Measurements from ENCODE around the gene CLDN18.

The CLDN18 gene

GRCh38 chr3:138031536-138031935 lies 21.6 kb downstream of the CLDN18 start:
- Histone ChIP-seq H4K20me1 (ENCODE audit: insufficient read depth, low read length) (no peaks in the 10 kb centered on the region), H3K9ac (ENCODE audit: low read length) (no peak overlapping the region), H3K36me3 (replicated peaks; ENCODE audit: low read depth, low read length) (no peaks in the 10 kb centered on the region), H3K4me1 (ENCODE audit: low read length) (peaks cover 12% of the 10 kb centered on the region), H3K4me2 (ENCODE audit: low read length) (no peak overlapping the region), H3K27me3 (ENCODE audit: low read depth, low read length) (peaks cover 24% of the 10 kb centered on the region), H3K79me2 (ENCODE audit: low read length) (no peaks in the 10 kb centered on the region), H3K9me3 (ENCODE audit: insufficient read depth, low read length) (no peaks in the 10 kb centered on the region), H2AFZ (ENCODE audit: low read depth, low read length) (no peak overlapping the region), H3K4me3 (ENCODE audit: low read length) (no peak overlapping the region), H3K27ac (ENCODE audit: low read length) (no peak overlapping the region)
- no peak for TF ChIP-seq EZH2phosphoT487 (IDR thresholded peaks at IDR 0.05; ENCODE audit: low read depth)
- TF ChIP-seq, protein P1, sequence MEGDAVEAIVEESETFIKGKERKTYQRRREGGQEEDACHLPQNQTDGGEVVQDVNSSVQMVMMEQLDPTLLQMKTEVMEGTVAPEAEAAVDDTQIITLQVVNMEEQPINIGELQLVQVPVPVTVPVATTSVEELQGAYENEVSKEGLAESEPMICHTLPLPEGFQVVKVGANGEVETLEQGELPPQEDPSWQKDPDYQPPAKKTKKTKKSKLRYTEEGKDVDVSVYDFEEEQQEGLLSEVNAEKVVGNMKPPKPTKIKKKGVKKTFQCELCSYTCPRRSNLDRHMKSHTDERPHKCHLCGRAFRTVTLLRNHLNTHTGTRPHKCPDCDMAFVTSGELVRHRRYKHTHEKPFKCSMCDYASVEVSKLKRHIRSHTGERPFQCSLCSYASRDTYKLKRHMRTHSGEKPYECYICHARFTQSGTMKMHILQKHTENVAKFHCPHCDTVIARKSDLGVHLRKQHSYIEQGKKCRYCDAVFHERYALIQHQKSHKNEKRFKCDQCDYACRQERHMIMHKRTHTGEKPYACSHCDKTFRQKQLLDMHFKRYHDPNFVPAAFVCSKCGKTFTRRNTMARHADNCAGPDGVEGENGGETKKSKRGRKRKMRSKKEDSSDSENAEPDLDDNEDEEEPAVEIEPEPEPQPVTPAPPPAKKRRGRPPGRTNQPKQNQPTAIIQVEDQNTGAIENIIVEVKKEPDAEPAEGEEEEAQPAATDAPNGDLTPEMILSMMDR (IDR thresholded peaks at IDR 0.05; ENCODE audit: low read depth, low read length): no peak

GRCh38 chr3:138032567-138032966 lies 22.6 kb downstream of the CLDN18 start:
- Histone ChIP-seq H2AFZ (ENCODE audit: low read depth, low read length) (no peak overlapping the region), H3K4me1 (ENCODE audit: low read length) (peaks cover 19% of the 10 kb centered on the region), H4K20me1 (ENCODE audit: insufficient read depth, low read length) (no peaks in the 10 kb centered on the region), H3K27ac (ENCODE audit: low read length) (no peak overlapping the region), H3K79me2 (ENCODE audit: low read length) (no peaks in the 10 kb centered on the region), H3K9ac (ENCODE audit: low read length) (no peak overlapping the region), H3K27me3 (ENCODE audit: low read depth, low read length) (peaks cover 16% of the 10 kb centered on the region), H3K4me3 (ENCODE audit: low read length) (no peak overlapping the region), H3K36me3 (replicated peaks; ENCODE audit: low read depth, low read length) (no peaks in the 10 kb centered on the region), H3K9me3 (ENCODE audit: insufficient read depth, low read length) (no peaks in the 10 kb centered on the region), H3K4me2 (ENCODE audit: low read length) (no peak overlapping the region)
- TF ChIP-seq EZH2phosphoT487 (IDR thresholded peaks at IDR 0.05; ENCODE audit: low read depth): no peak
- TF ChIP-seq, protein P1 (IDR thresholded peaks at IDR 0.05; ENCODE audit: low read depth, low read length): no peak

GRCh38 chr3:138033202-138033691 lies 23.3 kb downstream of the CLDN18 start:
- Histone ChIP-seq H3K4me1 (ENCODE audit: low read length) (peaks cover 19% of the 10 kb centered on the region), H2AFZ (ENCODE audit: low read depth, low read length) (no peak overlapping the region), H4K20me1 (ENCODE audit: insufficient read depth, low read length) (no peaks in the 10 kb centered on the region), H3K4me3 (ENCODE audit: low read length) (no peak overlapping the region), H3K27ac (ENCODE audit: low read length) (no peak overlapping the region), H3K27me3 (ENCODE audit: low read depth, low read length) (peaks cover 13% of the 10 kb centered on the region; the same call in 1 of the 2 replicates), H3K9ac (ENCODE audit: low read length) (no peak overlapping the region), H3K36me3 (replicated peaks; ENCODE audit: low read depth, low read length) (no peaks in the 10 kb centered on the region), H3K4me2 (ENCODE audit: low read length) (no peak overlapping the region), H3K79me2 (ENCODE audit: low read length) (no peaks in the 10 kb centered on the region), H3K9me3 (ENCODE audit: insufficient read depth, low read length) (no peaks in the 10 kb centered on the region)
- TF ChIP-seq, protein P1 (IDR thresholded peaks at IDR 0.05; ENCODE audit: low read depth, low read length): no peak
- no peak for TF ChIP-seq EZH2phosphoT487 (IDR thresholded peaks at IDR 0.05; ENCODE audit: low read depth)

DNA sequence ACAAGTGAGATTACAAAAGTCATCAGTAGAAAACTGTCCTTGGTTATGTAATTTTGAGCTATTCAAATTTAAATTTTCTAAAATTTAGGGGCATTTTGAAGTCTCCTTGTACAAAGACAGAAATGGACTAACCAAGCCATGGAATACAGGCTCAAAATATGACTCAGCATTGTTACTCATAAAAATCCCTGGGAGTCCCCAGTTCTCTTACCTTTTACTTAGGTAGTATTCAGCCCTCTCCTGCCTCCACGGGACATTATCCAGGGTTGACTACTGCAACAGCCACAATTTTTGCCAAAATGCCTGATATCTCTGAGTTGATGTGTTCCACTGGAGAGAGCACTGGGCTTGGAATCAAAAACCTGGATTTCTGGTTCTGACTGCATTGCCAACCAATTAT lies 25.0 kb downstream of the CLDN18 start:
- Histone ChIP-seq H3K9me3 (ENCODE audit: insufficient read depth, low read length) (no peaks in the 10 kb centered on the region), H3K79me2 (ENCODE audit: low read length) (no peaks in the 10 kb centered on the region), H3K36me3 (replicated peaks; ENCODE audit: low read depth, low read length) (no peaks in the 10 kb centered on the region), H3K4me1 (ENCODE audit: low read length) (peaks cover 19% of the 10 kb centered on the region), H3K27ac (ENCODE audit: low read length) (no peak overlapping the region), H3K4me3 (ENCODE audit: low read length) (no peak overlapping the region), H3K27me3 (ENCODE audit: low read depth, low read length) (peaks cover 12% of the 10 kb centered on the region), H4K20me1 (ENCODE audit: insufficient read depth, low read length) (no peaks in the 10 kb centered on the region), H3K4me2 (ENCODE audit: low read length) (no peak overlapping the region), H3K9ac (ENCODE audit: low read length) (no peak overlapping the region), H2AFZ (ENCODE audit: low read depth, low read length) (no peak overlapping the region)
- TF ChIP-seq, protein P1 (IDR thresholded peaks at IDR 0.05; ENCODE audit: low read depth, low read length): no peak
- no peak for TF ChIP-seq EZH2phosphoT487 (IDR thresholded peaks at IDR 0.05; ENCODE audit: low read depth)
